Endothelial cell of umbilical vein (primary cell): Measurements from ENCODE around the gene CAMLG. TPM values are rescaled to one million over a fixed set of nuclear protein-coding genes. Genes with fewer than 3 reads are reported as not detected.

ENCODE experiments used
- BruUV-seq: library from RNA; stranded (reverse); fragments of 400-500 nt; replicated peaks from 2 replicates; lab custom pipeline; 2021; lab: Mats Ljungman, UMichigan
- CTCF ChIA-PET: fragments of 300-600, 350-600 bp; sonication (Branson Sonifier 250); formaldehyde crosslinking; loops from one replicate; lab custom pipeline; 2021; ENCODE audit warnings: antibody characterized with exemption, inconsistent platforms; lab: Charles Lee
- POLR2A ChIA-PET: fragments of 300-600, 350-600 bp; sonication (Branson Sonifier 250); formaldehyde crosslinking; loops from one replicate; lab custom pipeline; 2021; ENCODE audit warnings: antibody characterized with exemption, inconsistent platforms; lab: Charles Lee
- DNase-seq: peaks from one replicate; pipeline ENCODE4 v3.0.0-alpha.2; 2011; ENCODE audit warnings: low read depth, low spot score
- FAIRE-seq: peaks from 2 replicates; lab custom pipeline; 2011; peaks lifted over from hg19 to GRCh38; lab: Jason Lieb, UNC
- H2AFZ ChIP-seq: 2 replicates; pipeline ENCODE4 v1.6.0; 2012; ENCODE audit warnings: low read depth, low read length, control low read depth, inconsistent platforms
- H3K27ac ChIP-seq: 2 replicates; pipeline ENCODE4 v1.5.1; 2011; ENCODE audit warnings: low read depth, mild to moderate bottlenecking, control low read depth, low read length, moderate library complexity; ENCODE audit not compliant: insufficient read depth
- H3K27me3 ChIP-seq, 2 experiments: 2 replicates each; pipeline versions ENCODE4 v1.6.0 to v1.6.1; 2011; ENCODE audit warnings: low read length in 2 of 2, mixed read lengths in 1 of 2; ENCODE audit not compliant: control insufficient read depth in 2 of 2, insufficient read depth in 2 of 2
- H3K36me3 ChIP-seq, 2 experiments: 2 replicates in 1 of 2; 3 replicates in 1 of 2; pipeline ENCODE4 v1.5.1; 2011; ENCODE audit warnings: low read length in 2 of 2, mild to moderate bottlenecking in 1 of 2, moderate library complexity in 1 of 2; ENCODE audit not compliant: control insufficient read depth in 2 of 2, insufficient read depth in 2 of 2; ENCODE audit errors: extremely low read depth in 1 of 2
- H3K4me1 ChIP-seq: 3 replicates; pipeline ENCODE4 v1.5.1; 2011; ENCODE audit warnings: mild to moderate bottlenecking, low read length; ENCODE audit not compliant: control insufficient read depth, insufficient read depth; ENCODE audit errors: extremely low read depth
- H3K4me2 ChIP-seq: 2 replicates; pipeline ENCODE4 v1.6.1; 2011; ENCODE audit warnings: low read length, control low read depth, mixed read lengths; ENCODE audit not compliant: insufficient read depth
- H3K4me3 ChIP-seq, 3 experiments: fragments of 200-600 bp in 1 of 3; sonication (generic), shearing (Covaris generic) in 1 of 3; replicated peaks in 1 of 3; 2 replicates each; pipeline ENCODE4 v1.5.1; 2011 to 2016; ENCODE audit warnings: control low read depth in 3 of 3, low read length in 3 of 3, mild to moderate bottlenecking in 2 of 3, inconsistent platforms in 1 of 3, low read depth in 1 of 3, moderate library complexity in 1 of 3; ENCODE audit not compliant: insufficient read depth in 1 of 3
- H3K79me2 ChIP-seq: 2 replicates; pipeline ENCODE4 v1.6.0; 2012; ENCODE audit warnings: low read length, inconsistent platforms; ENCODE audit not compliant: control insufficient read depth, insufficient read depth
- H3K9ac ChIP-seq: replicated peaks from 2 replicates; pipeline ENCODE3; 2011; ENCODE audit warnings: low read length, control low read depth; ENCODE audit not compliant: insufficient read depth; ENCODE audit errors: extremely low read depth
- H3K9me1 ChIP-seq: replicated peaks from 3 replicates; pipeline ENCODE4 v1.6.0; 2011; ENCODE audit warnings: mild to moderate bottlenecking, low read length; ENCODE audit not compliant: control insufficient read depth, insufficient read depth; ENCODE audit errors: extremely low read depth
- H3K9me3 ChIP-seq: replicated peaks from 2 replicates; pipeline ENCODE4 v1.5.1; 2012; ENCODE audit warnings: low read length, inconsistent platforms; ENCODE audit not compliant: control insufficient read depth, insufficient read depth
- H4K20me1 ChIP-seq: replicated peaks from 2 replicates; pipeline ENCODE3; 2011; ENCODE audit warnings: mild to moderate bottlenecking, low read length; ENCODE audit not compliant: control insufficient read depth, insufficient read depth; ENCODE audit errors: extremely low read depth
- CTCF ChIP-seq, 2 donors: IDR thresholded peaks; 1 replicate in 1 of 2; 2 replicates in 1 of 2; pipeline ENCODE4 v1.5.1; 2011; ENCODE audit warnings: low read length in 2 of 2, mild to moderate bottlenecking in 2 of 2, moderate library complexity in 2 of 2, control low read depth in 1 of 2, inconsistent platforms in 1 of 2, low read depth in 1 of 2; ENCODE audit not compliant: insufficient read depth in 1 of 2; ENCODE audit errors: extremely low read depth in 1 of 2
- EZH2 ChIP-seq: IDR thresholded peaks from 2 replicates; pipeline ENCODE4 v1.6.1; 2012; ENCODE audit warnings: borderline replicate concordance, low read depth, mild to moderate bottlenecking, moderate library complexity, low read length, inconsistent platforms; ENCODE audit not compliant: severe bottlenecking
- FOS ChIP-seq: IDR thresholded peaks from 2 replicates; pipeline ENCODE4 v1.6.1; 2011; ENCODE audit warnings: mild to moderate bottlenecking, low read length, moderate library complexity, borderline replicate concordance; ENCODE audit not compliant: insufficient read depth
- GATA2 ChIP-seq: IDR thresholded peaks from 2 replicates; pipeline ENCODE4 v1.7.0; 2011; ENCODE audit warnings: low read depth, mild to moderate bottlenecking, moderate library complexity, mixed read lengths, low read length; ENCODE audit not compliant: insufficient read length, insufficient read depth
- JUN ChIP-seq: IDR thresholded peaks from 2 replicates; pipeline ENCODE4 v1.6.1; 2011; ENCODE audit warnings: borderline replicate concordance, low read depth; ENCODE audit not compliant: insufficient read length, insufficient read depth
- MYC ChIP-seq: IDR thresholded peaks from one replicate; pipeline ENCODE4 v1.6.1; 2011; ENCODE audit warnings: mild to moderate bottlenecking, low read depth, low read length
- POLR2A ChIP-seq: IDR thresholded peaks from 2 replicates; pipeline ENCODE4 v1.6.1; 2012; ENCODE audit warnings: low read depth, mild to moderate bottlenecking, control low read depth, low read length
- POLR2AphosphoS5 ChIP-seq: IDR thresholded peaks from 2 replicates; pipeline ENCODE4 v1.6.1; 2012; ENCODE audit warnings: low read depth, mild to moderate bottlenecking, control low read depth, low read length, moderate library complexity; ENCODE audit not compliant: insufficient read depth
- dilution Hi-C: fragments of 300-500 bp; cut with MboI; formaldehyde crosslinking; loops from one replicate; pipeline ENCODE4 v1.15.0; 2019; ENCODE audit warnings: low sequenced_read_pairs; ENCODE audit not compliant: extremely low pct_ligation_motif_present
- intact Hi-C: fragments of 100-400 bp; cut with micrococcal nuclease; formaldehyde crosslinking; loops from one replicate; pipeline ENCODE4 v1.10.0; 2022
- polyA plus RNA-seq, 4 experiments: library from polyadenylated mRNA; depleted of rRNA in 3 of 4; stranded (reverse) in 3 of 4; unstranded in 1 of 4; fragments of >200 nt; gene quantifications; 2 replicates each; pipeline versions ENCODE4 v1.2.1 to v1.2.3, GENCODE V29; 2011 to 2012; ENCODE audit warnings: missing spikeins in 1 of 4
- total RNA-seq: library from RNA; stranded (reverse); gene quantifications from 2 replicates; pipeline ENCODE4 v1.2.3, GENCODE V29; 2021
- TF ChIP-seq, protein P1 (sequence below): IDR thresholded peaks from 2 replicates; pipeline ENCODE4 v1.6.1; 2011; ENCODE audit not compliant: insufficient read depth, insufficient read length

The CAMLG gene
- total and polyA plus RNA-seq, 2 donors (not counting 3 experiments of a cell fraction or from before 2014, with no cell fraction given), result 14.7 to 33.3 TPM

DNA sequence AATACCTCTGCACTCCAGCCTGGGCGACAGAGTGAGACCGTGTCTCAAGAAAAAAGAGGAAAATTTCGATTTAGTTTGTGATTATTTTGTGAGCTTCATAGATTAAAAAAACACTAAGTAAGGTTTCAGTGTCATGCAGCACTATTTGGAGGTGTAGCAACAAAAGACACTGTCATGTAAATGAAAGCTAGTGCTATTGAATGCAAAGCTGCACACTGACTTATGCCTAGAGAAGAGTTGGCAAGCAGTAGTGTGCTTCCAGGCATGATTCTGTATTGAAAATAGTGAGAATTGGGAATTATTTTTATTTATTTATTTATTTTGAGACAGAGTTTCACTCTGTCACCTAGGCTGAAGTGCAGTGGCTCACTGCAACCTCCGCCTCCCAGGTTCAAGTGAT lies 54.8 kb downstream of the CAMLG start:
- no peak overlapping the region for H3K4me3 ChIP-seq
- H3K27me3 ChIP-seq, result no peaks in the 10 kb centered on the region
- ChIA-PET CTCF (interaction anchor here (0.9 kb wide), 1 partner anchor 9 kb away, joined by 3 read pairs; no protein-coding TSS in a partner anchor), POLR2A (no interaction called here)
- TF ChIP-seq MYC (no peak), POLR2A (no peak), CTCF (IDR thresholded peaks at IDR 0.05; ENCODE audit: extremely low read depth in 1 of 2, insufficient read depth in 1 of 2, low read depth in 1 of 2, low read length in 2 of 2) (no peak), POLR2AphosphoS5 (no peak), JUN (no peak), GATA2 (no peak), FOS (no peak), EZH2 (no peak)
- TF ChIP-seq, protein P1, sequence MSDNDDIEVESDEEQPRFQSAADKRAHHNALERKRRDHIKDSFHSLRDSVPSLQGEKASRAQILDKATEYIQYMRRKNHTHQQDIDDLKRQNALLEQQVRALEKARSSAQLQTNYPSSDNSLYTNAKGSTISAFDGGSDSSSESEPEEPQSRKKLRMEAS, result no peak
- DNase-seq (no peak), FAIRE-seq (no peak)
- intact Hi-C loops (no loop called here), dilution Hi-C loops (no loop called here)
- H2AFZ ChIP-seq, result no peak overlapping the region
- H3K4me1 ChIP-seq, result no peaks in the 10 kb centered on the region
- H3K9ac ChIP-seq, result no peak overlapping the region
- BruUV-seq, result no TSS peak
- H3K27ac ChIP-seq, result no peak overlapping the region
- no peak overlapping the region for H3K4me2 ChIP-seq
- H4K20me1 ChIP-seq, result no peaks in the 10 kb centered on the region
- no peaks in the 10 kb centered on the region for H3K79me2 ChIP-seq
- H3K9me3 ChIP-seq, result no peaks in the 10 kb centered on the region
- no peaks in the 10 kb centered on the region for H3K9me1 ChIP-seq
- peaks cover 14 to 28% of the 10 kb centered on the region in 2 experiments for H3K36me3 ChIP-seq
